ENCODE measurements around the gene SIAH3. TPM values are rescaled to one million over a fixed set of nuclear protein-coding genes. Genes with fewer than 3 reads are reported as not detected.

Gene SIAH3
- total RNA-seq, 2 experiments from 2014 or later = 1.3 to 1.6 TPM

GRCh38 chr13:45826731-45827130, 24.8 kb downstream of the SIAH3 start:
- DNase-seq = no peak
- intact Hi-C loops (cut with DNase I, micrococcal nuclease) = no loop called here
- CTCF ChIA-PET = no interaction called here

GRCh38 chr13:45825387-45825650, 26.2 kb downstream of the SIAH3 start:
- intact Hi-C loops (cut with DNase I, micrococcal nuclease) = no loop called here
- CTCF ChIA-PET = no interaction called here
- DNase-seq (no peak), ATAC-seq (ENCODE audit: poor library complexity) (no peak)
- H3K4me3 ChIP-seq (ENCODE audit: low read length) = no peak overlapping the region
- TF ChIP-seq CTCF (IDR thresholded peaks at IDR 0.05) = no peak
- no peaks in the 10 kb centered on the region for H3K4me1 ChIP-seq (ENCODE audit: insufficient read depth, low read length)
- no peaks in the 10 kb centered on the region for H3K36me3 ChIP-seq (ENCODE audit: insufficient read depth, low read length)
- Mint-ChIP-seq H3K27me3 (no peaks in the 10 kb centered on the region), H3K4me1 (ENCODE audit: low read depth) (no peaks in the 10 kb centered on the region), H3K9me3 (no peaks in the 10 kb centered on the region), H3K27ac (no peak overlapping the region), H3K4me3 (no peak overlapping the region), H3K36me3 (ENCODE audit: low read depth) (no peaks in the 10 kb centered on the region)
- POLR2A ChIA-PET = no interaction called here
- no peaks in the 10 kb centered on the region for H3K9me3 ChIP-seq (ENCODE audit: control insufficient read depth in 1 of 2, insufficient read depth in 1 of 2, low read length in 2 of 2)
- H3K27me3 ChIP-seq (ENCODE audit: control insufficient read depth in 1 of 2, insufficient read depth in 2 of 2, low read length in 2 of 2) = no peaks in the 10 kb centered on the region
- no peak overlapping the region for H3K27ac ChIP-seq (ENCODE audit: low read depth in 1 of 2, low read length in 2 of 2)

More at GRCh38 chr13:45826731-45827130, 24.8 kb downstream of the SIAH3 start:
- Histone ChIP-seq H3K4me3 (ENCODE audit: low read length) (no peak overlapping the region), H3K9me3 (ENCODE audit: control insufficient read depth in 1 of 2, insufficient read depth in 1 of 2, low read length in 2 of 2) (no peaks in the 10 kb centered on the region), H3K4me1 (ENCODE audit: insufficient read depth, low read length) (no peaks in the 10 kb centered on the region), H3K27me3 (ENCODE audit: control insufficient read depth in 1 of 2, insufficient read depth in 2 of 2, low read length in 2 of 2) (no peaks in the 10 kb centered on the region), H3K36me3 (ENCODE audit: insufficient read depth, low read length) (no peaks in the 10 kb centered on the region), H3K27ac (ENCODE audit: low read depth in 1 of 2, low read length in 2 of 2) (no peak overlapping the region)
- H3K27ac Mint-ChIP-seq = no peak overlapping the region
- ATAC-seq (ENCODE audit: poor library complexity) = no peak
- no peaks in the 10 kb centered on the region for H3K4me1 Mint-ChIP-seq (ENCODE audit: low read depth)
- no peaks in the 10 kb centered on the region for H3K9me3 Mint-ChIP-seq
- H3K36me3 Mint-ChIP-seq (ENCODE audit: low read depth) = no peaks in the 10 kb centered on the region
- H3K4me3 Mint-ChIP-seq = no peak overlapping the region
- POLR2A ChIA-PET = no interaction called here
- H3K27me3 Mint-ChIP-seq = no peaks in the 10 kb centered on the region
- no peak for TF ChIP-seq CTCF (IDR thresholded peaks at IDR 0.05)

- H3K4me1 Mint-ChIP-seq (ENCODE audit: low read depth) = no peaks in the 10 kb centered on the region
- POLR2A ChIA-PET = no interaction called here
Observed at GRCh38 chr13:45823583-45823982, 28.0 kb downstream of the SIAH3 start.

More at GRCh38 chr13:45823583-45823982, 28.0 kb downstream of the SIAH3 start:
- CTCF ChIA-PET = no interaction called here
- DNase-seq = no peak
- TF ChIP-seq CTCF (IDR thresholded peaks at IDR 0.05) = no peak
- Histone ChIP-seq H3K27ac (ENCODE audit: low read depth in 1 of 2, low read length in 2 of 2) (no peak overlapping the region), H3K4me1 (ENCODE audit: insufficient read depth, low read length) (no peaks in the 10 kb centered on the region), H3K9me3 (ENCODE audit: control insufficient read depth in 1 of 2, insufficient read depth in 1 of 2, low read length in 2 of 2) (no peaks in the 10 kb centered on the region), H3K4me3 (ENCODE audit: low read length) (no peak overlapping the region), H3K36me3 (ENCODE audit: insufficient read depth, low read length) (no peaks in the 10 kb centered on the region), H3K27me3 (ENCODE audit: control insufficient read depth in 1 of 2, insufficient read depth in 2 of 2, low read length in 2 of 2) (no peaks in the 10 kb centered on the region)
- intact Hi-C loops (cut with DNase I, micrococcal nuclease) = loop anchor here in 1 of 2 experiments (5.0 kb wide), 1 partner anchor 49 kb away; no protein-coding TSS in a partner anchor
- Mint-ChIP-seq H3K27me3 (no peaks in the 10 kb centered on the region), H3K36me3 (ENCODE audit: low read depth) (peaks cover 7% of the 10 kb centered on the region), H3K9me3 (no peaks in the 10 kb centered on the region), H3K27ac (no peak overlapping the region), H3K4me3 (no peak overlapping the region)
- no peak for ATAC-seq (ENCODE audit: poor library complexity)

All from CD4-positive, alpha-beta T cell (primary cell).